BLaER1 (cell line): Measurements from ENCODE around the gene HSBP1L1.
A peak's percentile ranks its signal among the peaks of the same experiment; 100 is the strongest.
"Not testable (repeated sequence)": the region's sequence is repeated elsewhere in the genome, so short reads cannot be mapped to it uniquely, and the experiment has no call there.

ENCODE experiments used
- H3K27ac ChIP-seq: shearing (Covaris generic); formaldehyde crosslinking; 2 replicates; pipeline ENCODE4 v1.8.1; 2022
- H3K27me3 ChIP-seq: shearing (Covaris generic); formaldehyde crosslinking; 2 replicates; pipeline ENCODE4 v1.8.1; 2022
- H3K36me3 ChIP-seq: shearing (Covaris generic); formaldehyde crosslinking; 2 replicates; pipeline ENCODE4 v1.8.1; 2022
- H3K4me1 ChIP-seq: shearing (Covaris generic); formaldehyde crosslinking; 2 replicates; pipeline ENCODE4 v1.8.1; 2022
- H3K4me2 ChIP-seq: shearing (Covaris generic); formaldehyde crosslinking; 2 replicates; pipeline ENCODE4 v1.8.1; 2022
- H3K4me3 ChIP-seq: shearing (Covaris generic); formaldehyde crosslinking; 2 replicates; pipeline ENCODE4 v1.8.1; 2022
- H3K9ac ChIP-seq: shearing (Covaris generic); formaldehyde crosslinking; 2 replicates; pipeline ENCODE4 v1.8.1; 2022
- H3K9me3 ChIP-seq: shearing (Covaris generic); formaldehyde crosslinking; 2 replicates; pipeline ENCODE4 v1.8.1; 2022
- H4K20me1 ChIP-seq: shearing (Covaris generic); formaldehyde crosslinking; 2 replicates; pipeline ENCODE4 v1.8.1; 2022
- Cebpa-rat ChIP-seq: shearing (Covaris generic); IDR thresholded peaks from 2 replicates; pipeline ENCODE4 v1.8.1; 2022

Gene HSBP1L1

DNA sequence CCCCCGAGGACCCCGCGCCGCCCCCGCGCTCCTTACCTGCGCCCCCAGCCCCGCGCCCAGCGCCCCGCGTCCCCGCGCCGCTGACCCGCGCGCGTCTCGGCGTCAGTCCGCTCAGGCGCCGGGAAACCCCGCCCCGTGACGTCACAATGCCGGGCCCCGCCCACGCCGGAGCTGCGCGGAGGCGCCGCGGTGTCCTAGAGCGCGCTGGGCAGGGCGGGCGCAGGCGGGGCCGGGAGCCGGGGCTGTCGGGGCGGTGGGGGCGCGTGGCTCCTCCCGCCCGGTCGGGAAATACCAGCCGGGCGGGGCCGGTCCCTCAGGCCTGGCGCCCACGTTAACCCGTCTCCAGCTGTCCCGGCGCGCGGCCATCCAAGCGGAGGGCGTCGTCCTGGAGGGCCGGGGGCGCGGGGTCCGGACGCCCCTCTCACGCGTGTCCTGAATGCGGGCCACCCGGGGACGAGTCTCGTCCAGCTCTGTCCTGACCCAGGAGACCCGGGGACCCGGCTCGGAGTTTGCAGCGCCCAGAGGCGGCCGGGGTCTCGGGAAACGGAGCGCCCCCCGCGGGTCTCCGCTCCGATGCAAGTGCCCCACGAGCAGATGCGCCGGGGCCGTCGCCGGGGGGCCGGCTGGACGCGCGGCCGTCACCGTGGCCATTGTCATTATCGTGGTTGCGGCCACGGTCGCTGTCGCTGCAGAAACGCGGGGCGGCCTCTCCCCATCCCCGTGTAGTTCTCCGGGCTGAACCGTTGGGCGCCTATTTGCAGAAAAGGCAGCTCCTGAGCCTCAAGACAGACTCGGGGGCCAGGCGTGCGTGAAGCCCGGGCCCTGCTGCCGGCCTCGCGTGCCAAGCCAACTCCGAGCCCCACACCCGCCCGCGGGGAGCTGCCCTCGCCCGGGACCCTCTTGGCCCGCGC lies 12.6 kb upstream of the HSBP1L1 start, which contains the start of gene SLC66A2:
Gene SLC66A2 (minus strand): TSS at position 109 of the 911 bp plus-strand sequence. CDS start 727 bp downstream, outside the sequence.
- peak within 1 kb of the TSS; percentile 99 for H3K4me2 ChIP-seq
- H3K27ac ChIP-seq: peak within 1 kb of the TSS; percentile 85
- peaks cover 43% of the 10 kb centered on the region for H4K20me1 ChIP-seq
- TF ChIP-seq Cebpa-rat: no peak
- H3K9me3 ChIP-seq: no peaks in the 10 kb centered on the region
- peak within 1 kb of the TSS; percentile 89 for H3K9ac ChIP-seq
- peaks cover 23% of the 10 kb centered on the region for H3K36me3 ChIP-seq
- peak within 1 kb of the TSS; percentile 88 for H3K4me3 ChIP-seq
- peaks cover 38% of the 10 kb centered on the region for H3K4me1 ChIP-seq
- no peaks in the 10 kb centered on the region for H3K27me3 ChIP-seq

DNA sequence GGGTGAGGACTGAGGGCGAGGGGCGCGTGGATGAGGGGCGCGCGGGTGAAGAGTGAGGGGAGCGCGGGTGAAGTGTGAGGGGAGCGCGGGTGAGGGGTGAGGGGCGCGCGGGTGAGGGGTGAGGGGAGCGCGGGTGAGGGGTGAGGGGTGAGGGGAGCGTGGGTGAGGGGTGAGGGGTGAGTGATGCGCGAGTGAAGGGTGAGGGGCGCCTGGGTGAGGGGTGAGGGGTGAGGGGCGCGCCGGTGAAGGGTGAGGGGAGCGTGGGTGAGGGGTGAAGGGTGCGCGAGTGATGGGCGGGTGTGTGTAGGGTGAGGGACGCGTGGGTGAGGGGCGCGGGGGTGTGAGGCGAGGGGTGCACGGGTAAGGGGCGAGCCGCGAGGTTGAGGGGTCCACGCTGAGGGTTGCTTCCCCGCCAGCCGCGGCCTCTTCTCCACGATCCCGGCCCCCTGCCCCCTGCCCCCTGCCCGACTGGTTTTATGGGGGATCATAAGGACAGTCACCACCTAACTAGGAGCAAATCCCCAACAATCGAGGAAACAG lies 11.9 kb upstream of the HSBP1L1 start:
- Histone ChIP-seq H3K4me3 (peak overlapping the region; percentile 88), H3K27me3 (no peaks in the 10 kb centered on the region), H3K4me2 (peak overlapping the region; percentile 99), H3K36me3 (peaks cover 18% of the 10 kb centered on the region), H3K9ac (peak overlapping the region; percentile 89), H4K20me1 (peaks cover 35% of the 10 kb centered on the region), H3K4me1 (peaks cover 33% of the 10 kb centered on the region), H3K9me3 (no peaks in the 10 kb centered on the region), H3K27ac (peak overlapping the region; percentile 74)
- TF ChIP-seq Cebpa-rat: no peak

- Histone ChIP-seq H3K27ac (no peak overlapping the region), H3K36me3 (peaks cover 13% of the 10 kb centered on the region), H3K27me3 (no peaks in the 10 kb centered on the region), H3K4me1 (peaks cover 27% of the 10 kb centered on the region), H3K4me3 (no peak overlapping the region), H3K9ac (no peak overlapping the region), H4K20me1 (peaks cover 30% of the 10 kb centered on the region), H3K9me3 (no peaks in the 10 kb centered on the region), H3K4me2 (no peak overlapping the region)
- no peak for TF ChIP-seq Cebpa-rat
Observed at GRCh38 chr18:79952996-79953559, 11.4 kb upstream of the HSBP1L1 start.

GRCh38 chr18:79953971-79954651 lies 10.3 kb upstream of the HSBP1L1 start:
- H3K9ac ChIP-seq: no peak overlapping the region
- H3K4me1 ChIP-seq: peaks cover 17% of the 10 kb centered on the region
- no peaks in the 10 kb centered on the region for H3K9me3 ChIP-seq
- no peak overlapping the region for H3K4me3 ChIP-seq
- H3K27ac ChIP-seq: no peak overlapping the region
- no peaks in the 10 kb centered on the region for H3K27me3 ChIP-seq
- no peak overlapping the region for H3K4me2 ChIP-seq
- no peak for TF ChIP-seq Cebpa-rat
- peaks cover 20% of the 10 kb centered on the region for H4K20me1 ChIP-seq
- H3K36me3 ChIP-seq: peaks cover 3% of the 10 kb centered on the region

GRCh38 chr18:79954791-79955190 lies 9.7 kb upstream of the HSBP1L1 start:
- Histone ChIP-seq H3K4me3 (no peak overlapping the region), H3K27me3 (no peaks in the 10 kb centered on the region), H3K9ac (no peak overlapping the region), H3K4me1 (peaks cover 10% of the 10 kb centered on the region), H3K9me3 (no peaks in the 10 kb centered on the region), H3K4me2 (no peak overlapping the region), H3K27ac (no peak overlapping the region), H3K36me3 (no peaks in the 10 kb centered on the region), H4K20me1 (peaks cover 13% of the 10 kb centered on the region)
- TF ChIP-seq Cebpa-rat: no peak

GRCh38 chr18:79955302-79956075 lies 9.0 kb upstream of the HSBP1L1 start:
- Histone ChIP-seq H3K4me1 (peaks cover 4% of the 10 kb centered on the region; the same call in 1 of the 2 replicates), H3K4me2 (no peak overlapping the region), H4K20me1 (peaks cover 6% of the 10 kb centered on the region), H3K27ac (no peak overlapping the region), H3K4me3 (no peak overlapping the region), H3K27me3 (no peaks in the 10 kb centered on the region), H3K9ac (no peak overlapping the region), H3K9me3 (no peaks in the 10 kb centered on the region), H3K36me3 (no peaks in the 10 kb centered on the region)
- TF ChIP-seq Cebpa-rat: no peak

GRCh38 chr18:79956276-79956675 lies 8.2 kb upstream of the HSBP1L1 start:
- H3K4me2 ChIP-seq: no peak overlapping the region
- H4K20me1 ChIP-seq: no peaks in the 10 kb centered on the region
- H3K9me3 ChIP-seq: no peaks in the 10 kb centered on the region
- H3K36me3 ChIP-seq: no peaks in the 10 kb centered on the region
- no peak overlapping the region for H3K9ac ChIP-seq
- H3K4me3 ChIP-seq: no peak overlapping the region
- H3K27ac ChIP-seq: no peak overlapping the region
- no peak for TF ChIP-seq Cebpa-rat
- H3K27me3 ChIP-seq: no peaks in the 10 kb centered on the region
- 0 out of 2 replicates have a peak, but pooled peaks cover 3% of the 10 kb centered on the region for H3K4me1 ChIP-seq

DNA sequence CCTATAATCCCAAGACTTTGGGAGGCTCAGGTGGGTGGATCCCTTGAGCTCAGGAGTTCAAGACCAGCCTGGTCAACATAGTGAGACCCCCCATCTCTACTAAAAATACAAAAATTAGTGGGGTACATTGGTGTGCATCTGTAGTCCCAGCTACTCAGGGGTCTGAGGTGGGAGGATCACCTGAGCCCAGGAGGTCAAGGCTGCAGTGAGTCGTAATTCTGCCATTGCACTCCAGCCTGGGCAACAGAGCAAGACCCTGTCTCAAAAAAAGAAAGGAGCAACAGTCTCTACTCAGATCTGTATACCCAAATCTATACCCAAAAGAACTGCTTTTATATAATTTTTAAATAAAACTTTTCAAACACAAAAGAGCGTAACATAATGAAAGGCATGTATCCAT lies 5.5 kb upstream of the HSBP1L1 start:
- TF ChIP-seq Cebpa-rat: no peak
- no peaks in the 10 kb centered on the region for H3K27me3 ChIP-seq
- H3K36me3 ChIP-seq: no peaks in the 10 kb centered on the region

DNA sequence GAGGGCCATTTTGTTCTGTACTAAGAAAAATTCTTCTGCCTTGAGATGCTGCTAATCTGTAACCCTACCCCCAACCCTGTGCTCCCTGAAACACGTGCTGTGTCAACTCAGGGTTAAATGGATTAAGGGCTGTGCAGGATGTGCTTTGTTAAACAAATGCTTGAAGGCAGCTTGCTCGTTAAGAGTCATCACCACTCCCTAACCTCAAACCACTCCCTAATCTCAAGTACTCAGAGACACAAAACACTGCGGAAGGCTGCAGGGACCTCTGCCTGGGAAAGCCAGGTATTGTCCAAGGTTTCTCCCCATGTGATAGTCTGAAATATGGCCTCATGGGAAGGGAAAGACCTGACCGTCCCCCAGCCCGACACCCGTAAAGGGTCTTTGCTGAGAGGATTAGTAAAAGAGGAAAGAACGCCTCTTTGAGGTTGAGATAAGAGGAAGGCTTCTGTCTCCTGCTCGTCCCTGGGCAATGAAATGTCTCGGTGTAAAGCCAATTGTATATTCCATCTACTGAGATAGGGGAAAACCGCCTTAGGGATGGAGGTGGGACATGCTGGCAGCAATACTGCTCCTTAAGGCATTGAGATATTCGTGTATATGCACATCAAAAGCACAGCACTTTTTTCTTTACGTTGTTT lies 4.2 kb upstream of the HSBP1L1 start:
- not testable (repeated sequence) for H3K27ac ChIP-seq, H3K36me3 ChIP-seq, H3K4me2 ChIP-seq, H3K4me3 ChIP-seq, H3K9me3 ChIP-seq, H3K27me3 ChIP-seq, H3K9ac ChIP-seq
- peaks cover 23% of the 10 kb centered on the region for H4K20me1 ChIP-seq
- peaks cover 36% of the 10 kb centered on the region for H3K4me1 ChIP-seq

More for the DNA sequence above, 5.5 kb upstream of the HSBP1L1 start:
- H4K20me1 ChIP-seq: peaks cover 13% of the 10 kb centered on the region
- H3K9me3 ChIP-seq: no peaks in the 10 kb centered on the region
- H3K9ac ChIP-seq: no peak overlapping the region
- H3K4me2 ChIP-seq: no peak overlapping the region
- no peak overlapping the region for H3K27ac ChIP-seq
- H3K4me3 ChIP-seq: no peak overlapping the region
- peaks cover 23% of the 10 kb centered on the region for H3K4me1 ChIP-seq
